Panc1 (cell line): ENCODE measurements around the gene UAP1L1.

Experiments
- POLR2AphosphoS5 ChIP-seq: IDR thresholded peaks from 2 replicates; pipeline ENCODE4 v1.6.1; 2012; ENCODE audit warnings: mild to moderate bottlenecking, low read depth, low read length, moderate library complexity
- SIN3A ChIP-seq: IDR thresholded peaks from 2 replicates; pipeline ENCODE4 v1.6.1; 2012; ENCODE audit warnings: low read depth, mild to moderate bottlenecking, low read length, moderate library complexity, borderline replicate concordance; ENCODE audit not compliant: insufficient read depth
- TCF7L2 ChIP-seq: IDR thresholded peaks from 2 replicates; pipeline ENCODE4 v1.6.1; 2011; ENCODE audit warnings: mild to moderate bottlenecking, low read depth, low read length, inconsistent platforms
- TF ChIP-seq, protein P1 (sequence below): fragments of 450-650 bp; IDR thresholded peaks from 2 replicates; pipeline ENCODE4 v1.5.1; 2017; ENCODE audit warnings: mild to moderate bottlenecking
- TF ChIP-seq, protein P2 (sequence below), 2 experiments: IDR thresholded peaks; 2 replicates each; pipeline ENCODE4 v1.6.1; 2011 to 2012; ENCODE audit warnings: low read depth in 2 of 2, control low read depth in 1 of 2, low read length in 1 of 2, mild to moderate bottlenecking in 1 of 2, moderate library complexity in 1 of 2; ENCODE audit not compliant: insufficient read depth in 1 of 2

DNA sequence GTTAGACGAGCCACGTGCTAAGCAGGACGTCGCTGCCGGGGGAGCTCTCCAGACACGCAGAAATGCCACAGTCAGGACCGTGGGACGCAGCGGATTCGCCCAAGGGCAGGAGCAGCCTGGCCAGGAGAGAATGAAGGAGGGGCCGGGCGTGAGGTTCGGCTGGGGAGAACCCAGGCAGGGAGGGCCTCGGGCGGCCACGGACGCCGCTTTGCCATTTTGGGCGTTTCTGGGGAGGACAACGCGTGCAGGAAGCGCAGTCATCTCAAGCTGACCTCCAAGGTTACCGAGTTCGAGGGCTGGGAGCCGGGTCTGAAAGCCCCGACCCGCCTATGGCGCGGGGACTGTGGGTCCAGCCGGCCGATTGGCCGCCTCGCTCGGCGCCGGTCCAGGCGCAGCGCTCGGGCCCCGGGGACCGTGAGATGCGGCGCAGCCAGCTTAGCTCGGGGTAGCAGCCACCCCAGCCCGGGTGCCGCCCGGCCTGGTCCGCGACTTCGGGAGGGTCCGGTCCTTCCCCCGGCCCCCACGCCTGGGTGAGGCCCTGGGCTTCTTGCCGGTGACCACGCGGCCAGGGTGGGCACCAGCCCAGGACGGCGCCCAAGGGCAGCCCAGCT lies 8.7 kb downstream of the UAP1L1 start:
- TF ChIP-seq, protein P1, sequence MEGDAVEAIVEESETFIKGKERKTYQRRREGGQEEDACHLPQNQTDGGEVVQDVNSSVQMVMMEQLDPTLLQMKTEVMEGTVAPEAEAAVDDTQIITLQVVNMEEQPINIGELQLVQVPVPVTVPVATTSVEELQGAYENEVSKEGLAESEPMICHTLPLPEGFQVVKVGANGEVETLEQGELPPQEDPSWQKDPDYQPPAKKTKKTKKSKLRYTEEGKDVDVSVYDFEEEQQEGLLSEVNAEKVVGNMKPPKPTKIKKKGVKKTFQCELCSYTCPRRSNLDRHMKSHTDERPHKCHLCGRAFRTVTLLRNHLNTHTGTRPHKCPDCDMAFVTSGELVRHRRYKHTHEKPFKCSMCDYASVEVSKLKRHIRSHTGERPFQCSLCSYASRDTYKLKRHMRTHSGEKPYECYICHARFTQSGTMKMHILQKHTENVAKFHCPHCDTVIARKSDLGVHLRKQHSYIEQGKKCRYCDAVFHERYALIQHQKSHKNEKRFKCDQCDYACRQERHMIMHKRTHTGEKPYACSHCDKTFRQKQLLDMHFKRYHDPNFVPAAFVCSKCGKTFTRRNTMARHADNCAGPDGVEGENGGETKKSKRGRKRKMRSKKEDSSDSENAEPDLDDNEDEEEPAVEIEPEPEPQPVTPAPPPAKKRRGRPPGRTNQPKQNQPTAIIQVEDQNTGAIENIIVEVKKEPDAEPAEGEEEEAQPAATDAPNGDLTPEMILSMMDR = no peak
- TF ChIP-seq, protein P2, sequence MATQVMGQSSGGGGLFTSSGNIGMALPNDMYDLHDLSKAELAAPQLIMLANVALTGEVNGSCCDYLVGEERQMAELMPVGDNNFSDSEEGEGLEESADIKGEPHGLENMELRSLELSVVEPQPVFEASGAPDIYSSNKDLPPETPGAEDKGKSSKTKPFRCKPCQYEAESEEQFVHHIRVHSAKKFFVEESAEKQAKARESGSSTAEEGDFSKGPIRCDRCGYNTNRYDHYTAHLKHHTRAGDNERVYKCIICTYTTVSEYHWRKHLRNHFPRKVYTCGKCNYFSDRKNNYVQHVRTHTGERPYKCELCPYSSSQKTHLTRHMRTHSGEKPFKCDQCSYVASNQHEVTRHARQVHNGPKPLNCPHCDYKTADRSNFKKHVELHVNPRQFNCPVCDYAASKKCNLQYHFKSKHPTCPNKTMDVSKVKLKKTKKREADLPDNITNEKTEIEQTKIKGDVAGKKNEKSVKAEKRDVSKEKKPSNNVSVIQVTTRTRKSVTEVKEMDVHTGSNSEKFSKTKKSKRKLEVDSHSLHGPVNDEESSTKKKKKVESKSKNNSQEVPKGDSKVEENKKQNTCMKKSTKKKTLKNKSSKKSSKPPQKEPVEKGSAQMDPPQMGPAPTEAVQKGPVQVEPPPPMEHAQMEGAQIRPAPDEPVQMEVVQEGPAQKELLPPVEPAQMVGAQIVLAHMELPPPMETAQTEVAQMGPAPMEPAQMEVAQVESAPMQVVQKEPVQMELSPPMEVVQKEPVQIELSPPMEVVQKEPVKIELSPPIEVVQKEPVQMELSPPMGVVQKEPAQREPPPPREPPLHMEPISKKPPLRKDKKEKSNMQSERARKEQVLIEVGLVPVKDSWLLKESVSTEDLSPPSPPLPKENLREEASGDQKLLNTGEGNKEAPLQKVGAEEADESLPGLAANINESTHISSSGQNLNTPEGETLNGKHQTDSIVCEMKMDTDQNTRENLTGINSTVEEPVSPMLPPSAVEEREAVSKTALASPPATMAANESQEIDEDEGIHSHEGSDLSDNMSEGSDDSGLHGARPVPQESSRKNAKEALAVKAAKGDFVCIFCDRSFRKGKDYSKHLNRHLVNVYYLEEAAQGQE (IDR thresholded peaks at IDR 0.05; ENCODE audit: insufficient read depth in 1 of 2, low read depth in 2 of 2, low read length in 1 of 2) = no peak
- TF ChIP-seq POLR2AphosphoS5 (no peak), TCF7L2 (no peak), SIN3A (no peak)
